HG03159 (cell line): ENCODE results near the gene ACR.

Experiments used
- ATAC-seq: cut with Tn5 transposase; IDR thresholded peaks from one replicate; pipeline ENCODE4 v1.9.1; 2021; ENCODE audit warnings: mild to moderate bottlenecking, moderate library complexity; ENCODE audit not compliant: unreplicated experiment

Gene ACR

DNA sequence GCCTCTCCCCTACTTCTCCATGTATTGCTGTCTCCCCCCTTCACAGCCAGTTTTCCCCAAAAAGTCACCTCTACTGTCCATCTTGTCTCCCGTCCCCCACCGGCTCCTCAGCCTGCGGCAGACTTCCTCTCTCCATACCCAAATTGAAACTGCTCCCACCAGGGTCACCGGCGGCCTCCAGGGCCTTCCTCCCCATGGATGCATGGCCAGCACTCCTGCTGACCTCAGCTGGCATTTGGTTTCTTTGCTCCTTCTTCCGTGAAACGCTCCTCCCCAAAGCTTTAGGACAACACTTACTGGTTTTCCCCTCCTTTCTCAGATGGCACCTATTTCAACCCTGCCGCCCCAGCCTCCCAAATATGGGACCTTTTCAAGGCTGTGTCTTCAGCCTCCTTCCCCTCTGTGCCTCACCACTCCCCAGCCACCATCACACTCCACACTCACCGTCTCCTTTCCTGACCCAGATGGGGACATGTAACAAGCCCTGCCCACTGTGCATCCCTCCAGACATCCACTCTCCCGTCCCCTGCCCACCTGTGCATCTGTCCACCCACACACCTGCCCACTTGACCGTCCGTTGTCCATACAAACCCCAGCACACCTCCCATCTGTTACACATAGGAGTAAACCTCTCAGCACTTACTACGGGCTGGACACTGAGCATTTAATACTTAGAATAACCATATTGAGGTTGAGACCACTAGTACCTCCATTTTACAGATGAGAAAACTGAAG, 21.5 kb upstream of the ACR start:
- ATAC-seq, result no peak

DNA sequence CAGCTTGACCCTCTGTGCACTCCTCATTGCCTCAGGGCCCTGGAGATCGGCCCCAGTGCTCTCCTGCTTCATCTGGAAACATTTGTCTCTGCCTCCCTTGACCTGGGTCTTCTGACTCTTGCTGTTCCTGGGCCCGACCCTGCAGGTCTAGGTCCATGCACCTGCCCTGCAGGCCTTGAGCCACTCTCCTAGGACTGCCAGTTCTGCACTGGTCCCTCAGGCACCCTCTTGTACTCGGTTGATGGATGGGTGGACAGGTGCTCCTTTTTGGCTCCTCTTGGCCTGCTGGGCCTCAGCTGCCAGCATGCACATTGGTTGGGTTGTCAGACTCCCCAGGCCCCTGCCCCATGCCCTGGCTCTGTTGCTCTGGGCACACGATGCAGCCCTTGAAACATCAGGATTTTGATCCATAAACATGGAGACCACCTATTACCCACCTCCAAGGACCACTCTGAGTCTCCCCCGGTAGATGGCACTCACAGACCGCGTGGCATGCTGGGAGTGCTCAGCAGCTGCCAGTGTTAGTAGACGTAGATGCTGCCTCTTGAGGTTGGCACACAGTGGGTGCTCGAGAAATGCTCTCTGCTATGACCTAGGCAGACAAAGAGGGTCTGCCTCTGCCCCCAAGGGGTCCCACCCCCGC, 20.2 kb upstream of the ACR start:
- no peak for ATAC-seq

- no peak for ATAC-seq
These were observed 19.7 kb upstream of the ACR start for GRCh38 chr22:50718352-50718709.

GRCh38 chr22:50719814-50720300, 18.1 kb upstream of the ACR start:
- ATAC-seq, result no peak

DNA sequence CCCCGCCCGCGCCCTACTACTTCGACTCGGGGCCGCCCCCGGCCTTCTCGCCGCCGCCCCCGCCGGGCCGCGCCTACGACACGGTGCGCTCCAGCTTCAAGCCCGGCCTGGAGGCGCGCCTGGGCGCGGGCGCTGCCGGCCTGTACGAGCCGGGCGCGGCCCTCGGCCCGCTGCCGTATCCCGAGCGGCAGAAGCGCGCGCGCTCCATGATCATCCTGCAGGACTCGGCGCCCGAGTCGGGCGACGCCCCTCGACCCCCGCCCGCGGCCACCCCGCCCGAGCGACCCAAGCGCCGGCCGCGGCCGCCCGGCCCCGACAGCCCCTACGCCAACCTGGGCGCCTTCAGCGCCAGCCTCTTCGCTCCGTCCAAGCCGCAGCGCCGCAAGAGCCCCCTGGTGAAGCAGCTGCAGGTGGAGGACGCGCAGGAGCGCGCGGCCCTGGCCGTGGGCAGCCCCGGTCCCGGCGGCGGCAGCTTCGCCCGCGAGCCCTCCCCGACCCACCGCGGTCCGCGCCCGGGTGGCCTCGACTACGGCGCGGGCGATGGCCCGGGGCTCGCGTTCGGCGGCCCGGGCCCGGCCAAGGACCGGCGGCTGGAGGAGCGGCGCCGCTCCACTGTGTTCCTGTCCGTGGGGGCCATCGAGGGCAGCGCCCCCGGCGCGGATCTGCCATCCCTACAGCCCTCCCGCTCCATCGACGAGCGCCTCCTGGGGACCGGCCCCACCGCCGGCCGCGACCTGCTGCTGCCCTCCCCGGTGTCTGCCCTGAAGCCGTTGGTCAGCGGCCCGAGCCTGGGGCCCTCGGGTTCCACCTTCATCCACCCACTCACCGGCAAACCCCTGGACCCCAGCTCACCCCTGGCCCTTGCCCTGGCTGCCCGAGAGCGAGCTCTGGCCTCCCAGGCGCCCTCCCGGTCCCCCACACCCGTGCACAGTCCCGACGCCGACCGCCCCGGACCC, 17.4 kb upstream of the ACR start:
- no peak for ATAC-seq

GRCh38 chr22:50721257-50721844, 16.7 kb upstream of the ACR start:
- no peak for ATAC-seq

- no peak for ATAC-seq
These were observed 15.8 kb upstream of the ACR start for GRCh38 chr22:50722048-50722701.

GRCh38 chr22:50722716-50723428, 15.1 kb upstream of the ACR start:
- no peak for ATAC-seq

- ATAC-seq, result no peak
These were observed 14.0 kb upstream of the ACR start for GRCh38 chr22:50723991-50724390.

- no peak for ATAC-seq
These were observed 13.4 kb upstream of the ACR start for GRCh38 chr22:50724616-50725015.

GRCh38 chr22:50725597-50725996, 12.4 kb upstream of the ACR start:
- no peak for ATAC-seq

- no peak for ATAC-seq
These were observed 11.2 kb upstream of the ACR start for GRCh38 chr22:50726643-50727340.

- no peak for ATAC-seq
These were observed 10.1 kb upstream of the ACR start for GRCh38 chr22:50727678-50728522.

GRCh38 chr22:50728523-50728931, 9.5 kb upstream of the ACR start:
- no peak for ATAC-seq

DNA sequence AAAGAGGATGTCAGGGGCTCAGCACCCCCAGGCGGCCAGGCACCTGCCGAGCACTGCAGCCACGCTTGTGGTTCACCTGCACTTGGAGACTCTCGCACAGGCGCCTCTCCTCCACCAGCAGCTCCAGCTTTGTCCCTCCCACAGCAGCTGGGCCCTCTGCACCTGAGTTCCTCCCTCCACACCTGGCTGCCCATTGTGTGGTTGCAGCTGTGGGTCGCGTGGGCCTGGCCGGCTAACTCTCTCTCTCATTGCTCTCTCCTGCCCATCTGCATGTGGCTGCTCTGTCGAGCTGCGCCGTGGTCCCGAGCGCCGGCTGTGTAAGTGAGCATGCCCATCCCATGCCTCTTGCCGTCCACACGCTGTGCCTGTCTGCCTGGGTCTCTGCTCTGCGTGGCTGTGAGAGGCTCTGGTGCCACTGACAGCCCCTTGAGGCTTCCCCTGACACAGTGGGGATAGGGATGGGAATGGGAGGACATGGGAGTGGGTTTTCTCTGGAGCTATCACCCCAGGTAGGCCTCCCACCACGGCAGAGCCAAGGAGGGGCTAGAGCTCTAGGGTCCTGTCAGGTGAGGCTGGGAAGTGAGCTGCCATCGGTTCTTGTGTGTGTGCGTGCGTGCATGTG, 8.5 kb upstream of the ACR start:
- ATAC-seq, result no peak

DNA sequence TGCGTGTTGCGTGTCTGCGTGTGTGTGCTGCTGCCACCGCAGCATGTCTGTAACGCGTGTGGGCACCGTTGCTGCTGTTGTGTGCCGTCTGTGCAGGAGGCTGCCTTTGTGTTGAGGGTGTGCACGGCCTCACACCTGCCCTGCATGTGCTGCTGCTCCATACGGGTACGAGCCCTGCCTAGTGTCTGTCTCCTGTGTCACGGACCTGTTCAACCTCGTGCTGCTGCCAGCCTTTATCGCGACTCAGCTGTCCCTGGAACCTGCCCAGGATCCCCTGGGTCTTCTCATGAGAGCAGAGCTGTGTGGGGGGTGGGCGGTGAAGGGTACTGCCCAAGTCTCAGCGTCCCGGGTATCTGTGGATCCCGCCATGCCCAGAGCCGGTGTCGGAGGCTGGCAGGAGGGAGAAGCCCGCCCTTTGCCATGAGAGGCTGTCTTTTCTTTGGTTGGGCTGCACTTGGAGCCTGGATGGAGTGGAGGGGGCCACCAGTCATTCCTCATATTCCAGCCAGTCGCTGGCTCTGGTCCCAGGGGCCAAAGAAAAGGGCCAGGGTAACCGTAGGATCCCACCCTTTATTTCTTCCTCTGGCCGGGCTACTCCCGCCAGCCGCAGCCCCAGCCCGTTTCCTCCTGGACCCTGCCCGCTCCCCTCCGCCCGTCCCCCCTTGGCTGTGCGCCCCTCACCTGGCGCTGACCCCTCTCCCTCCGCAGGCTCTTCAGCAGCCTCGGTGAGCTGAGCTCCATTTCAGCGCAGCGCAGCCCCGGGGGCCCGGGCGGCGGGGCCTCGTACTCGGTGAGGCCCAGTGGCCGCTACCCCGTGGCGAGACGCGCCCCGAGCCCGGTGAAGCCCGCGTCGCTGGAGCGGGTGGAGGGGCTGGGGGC, 7.8 kb upstream of the ACR start:
- ATAC-seq, result no peak
